NCI-H748 (cell line): Measurements from ENCODE around the gene HELLS.
A peak's percentile ranks its signal among the peaks of the same experiment; 100 is the strongest.
"Not testable (repeated sequence)": the region's sequence is repeated elsewhere in the genome, so short reads cannot be mapped to it uniquely, and the experiment has no call there.

ENCODE experiments used
- DNase-seq: peaks from one replicate; lab custom pipeline; 2025; ENCODE audit not compliant: unreplicated experiment; lab: John Stamatoyannopoulos, UW

The HELLS gene

DNA sequence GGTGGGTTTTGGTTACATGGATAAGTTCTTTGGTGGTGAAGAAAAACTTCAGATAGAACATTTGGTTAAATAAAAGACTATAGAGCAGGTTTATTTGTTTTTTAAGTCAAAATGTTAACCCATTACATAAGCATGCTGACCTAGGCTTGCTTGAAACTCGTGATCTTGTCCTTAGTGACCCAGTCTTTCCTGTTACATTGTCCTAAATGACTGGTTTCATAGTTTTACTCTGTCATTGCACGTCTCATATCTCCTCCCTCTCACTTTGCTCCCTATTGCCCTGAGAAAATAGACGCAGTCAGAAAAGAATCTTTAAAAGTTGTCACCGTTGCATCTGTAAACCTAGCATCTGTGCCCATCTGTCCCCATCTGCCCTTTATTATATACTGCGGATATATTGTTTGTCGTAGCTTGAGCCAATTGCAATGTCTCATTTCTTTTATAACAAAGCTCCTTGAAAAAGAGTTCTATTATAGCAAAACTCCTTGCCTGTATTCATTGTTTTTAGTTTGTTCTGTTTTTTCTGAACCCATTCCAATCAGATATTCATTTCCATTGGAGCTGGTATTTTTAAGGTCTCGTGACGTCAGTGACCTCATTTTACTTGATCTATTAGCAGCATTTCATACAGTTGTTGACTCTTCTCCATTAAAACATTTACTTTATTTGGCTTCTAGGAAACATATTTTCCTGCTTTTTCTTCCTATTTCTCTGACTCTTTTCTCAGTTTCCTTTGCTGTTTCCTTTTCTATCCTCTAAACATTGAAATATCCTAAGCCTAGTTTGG, 57.3 kb downstream of the HELLS start:
- DNase-seq: no peak

DNA sequence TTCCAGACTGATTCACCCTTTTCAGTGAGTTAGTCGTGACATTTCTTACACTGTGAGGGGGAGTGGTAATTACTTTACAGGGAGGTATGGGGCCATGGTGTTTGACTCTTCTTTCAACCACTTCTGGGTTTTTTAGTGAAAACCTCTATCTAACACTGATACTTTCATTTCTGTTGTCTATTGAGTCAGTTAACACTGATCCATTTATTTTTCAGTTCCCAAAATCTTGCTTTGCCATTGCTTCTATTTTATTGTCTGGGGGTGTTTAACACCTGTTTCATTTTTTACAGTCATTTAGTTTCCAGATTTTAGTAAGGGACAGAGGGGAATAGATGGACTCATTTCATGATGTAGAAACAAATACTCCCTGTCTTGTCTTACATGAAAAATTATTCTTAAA, 61.5 kb downstream of the HELLS start:
- DNase-seq: no peak

DNA sequence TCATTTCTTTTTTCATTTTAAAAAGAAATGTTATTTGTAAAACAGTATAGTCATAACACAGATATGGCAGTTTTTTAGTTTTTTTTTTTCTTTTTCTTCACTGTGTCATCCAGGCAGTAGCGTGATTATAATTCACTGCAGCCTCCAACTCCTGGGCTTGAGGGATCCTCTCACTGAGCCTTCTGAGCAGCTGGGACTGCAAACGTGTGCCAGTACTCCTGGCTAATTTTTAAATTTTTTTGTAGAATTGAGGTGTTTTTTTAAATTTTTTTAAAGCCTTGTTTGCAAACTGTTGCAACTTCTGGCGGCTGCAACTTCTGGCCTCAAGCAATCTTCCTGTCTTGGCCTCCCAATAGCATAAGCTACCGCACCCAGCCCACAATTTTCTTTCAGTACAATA, 63.0 kb downstream of the HELLS start:
- DNase-seq: no peak

DNA sequence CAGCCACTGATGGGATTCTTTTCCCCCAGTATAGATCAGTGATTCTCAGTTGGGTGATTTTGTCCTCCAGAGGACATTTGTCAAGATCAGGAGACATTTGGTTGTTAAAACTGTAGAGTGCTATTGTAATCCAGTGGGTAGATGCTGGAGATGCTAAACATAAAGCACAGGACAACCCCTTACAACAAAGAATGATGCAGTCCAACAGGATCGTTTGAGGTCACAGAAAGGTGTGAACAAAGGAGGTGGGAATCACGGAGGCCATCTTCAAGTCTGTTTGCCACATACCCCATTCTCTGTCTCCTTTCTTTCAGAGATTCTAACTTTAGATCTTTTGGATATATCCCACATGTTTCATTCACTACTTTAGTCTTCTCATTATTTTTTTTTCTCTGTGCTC, 69.0 kb downstream of the HELLS start:
- DNase-seq: no peak

DNA sequence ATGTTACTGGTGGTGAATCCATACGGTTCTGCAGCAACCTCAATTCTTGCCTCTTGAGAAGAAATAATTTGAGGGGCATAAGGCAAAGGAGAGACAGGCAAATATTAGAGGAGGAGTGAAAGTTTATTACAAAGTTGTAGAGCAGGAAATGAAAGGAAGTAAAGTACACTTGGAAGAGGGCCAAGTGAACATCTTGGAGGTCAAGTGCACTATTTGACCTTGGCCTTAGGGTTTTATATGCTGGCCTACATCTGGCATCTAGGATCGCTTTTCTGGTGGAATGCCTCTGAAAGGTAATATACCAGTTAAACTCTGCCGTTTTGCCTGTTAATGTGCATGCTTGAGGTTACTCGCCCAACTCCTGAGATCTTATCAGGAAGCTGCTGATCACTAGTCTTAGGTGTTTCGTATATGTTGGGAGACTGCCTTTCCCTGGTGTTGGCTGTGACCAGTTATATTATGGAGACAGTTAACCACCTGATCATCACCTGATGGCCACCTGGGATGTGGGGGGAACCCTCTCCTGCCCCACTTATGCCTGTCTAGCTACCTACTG, 71.9 kb downstream of the HELLS start:
- no peak for DNase-seq

DNA sequence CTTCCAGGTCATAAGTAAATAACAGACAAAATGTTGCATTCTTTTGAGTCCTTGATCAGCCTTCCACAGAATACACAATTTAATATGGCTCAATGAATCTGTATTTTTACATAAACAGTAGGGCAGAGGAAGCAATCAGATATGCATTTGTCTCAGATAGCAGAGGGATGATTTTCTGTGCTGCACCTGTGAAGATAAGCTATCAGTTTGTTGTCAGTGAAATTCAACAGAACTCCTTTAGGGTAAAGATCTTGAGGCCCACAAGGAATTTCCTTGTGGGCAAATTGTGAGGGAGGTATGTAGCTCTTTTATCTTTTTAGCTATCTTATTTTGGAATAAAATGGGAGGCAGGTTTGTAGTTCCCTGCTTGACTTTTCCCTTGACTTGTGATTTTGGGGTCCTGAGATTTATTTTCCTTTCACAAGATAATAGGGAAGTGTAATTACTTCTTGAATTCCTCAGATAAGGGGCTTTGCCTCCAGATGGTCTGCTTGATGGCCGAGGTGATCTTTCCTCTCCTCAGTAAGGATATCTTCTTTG, 77.1 kb downstream of the HELLS start:
- DNase-seq: no peak

DNA sequence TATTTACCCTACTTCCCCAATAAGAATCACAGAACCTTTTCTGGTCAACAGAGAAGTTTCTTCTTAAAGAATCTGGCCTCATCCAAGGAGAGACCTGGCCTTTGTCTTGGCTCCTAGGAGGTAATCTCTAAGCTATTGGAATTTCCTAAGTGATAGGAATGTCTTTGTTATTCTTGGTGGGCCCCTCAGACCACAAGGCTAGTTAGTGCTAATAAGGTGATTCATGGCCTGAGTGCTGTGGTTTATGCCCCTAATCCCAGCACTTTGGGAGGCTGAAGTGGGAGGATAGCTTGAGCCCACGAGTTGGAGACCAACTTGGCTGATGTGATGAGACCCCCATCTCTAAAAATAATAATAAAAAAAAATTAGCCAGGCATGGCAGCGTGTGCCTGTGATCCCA, 78.0 kb downstream of the HELLS start:
- DNase-seq: no peak

DNA sequence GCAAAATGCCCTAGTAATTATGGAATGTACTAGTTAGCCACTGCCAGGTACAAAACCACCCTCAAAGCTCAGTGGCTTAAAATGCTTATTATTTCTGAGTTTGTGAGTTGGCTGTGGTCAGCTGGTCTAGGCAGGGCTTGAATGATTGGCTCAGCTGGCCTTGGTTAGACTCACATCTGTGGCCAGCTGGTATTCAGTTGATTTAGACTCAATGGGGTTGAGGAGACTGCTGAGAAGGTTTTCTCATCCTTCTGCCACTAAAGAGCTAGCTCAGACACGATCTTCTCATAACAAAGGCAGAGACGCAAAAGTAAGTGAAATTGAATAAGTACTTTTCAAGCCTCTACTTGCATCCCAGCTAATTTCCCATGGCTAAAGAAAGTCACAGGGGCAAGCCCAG, 80.9 kb downstream of the HELLS start:
- DNase-seq: no peak

DNA sequence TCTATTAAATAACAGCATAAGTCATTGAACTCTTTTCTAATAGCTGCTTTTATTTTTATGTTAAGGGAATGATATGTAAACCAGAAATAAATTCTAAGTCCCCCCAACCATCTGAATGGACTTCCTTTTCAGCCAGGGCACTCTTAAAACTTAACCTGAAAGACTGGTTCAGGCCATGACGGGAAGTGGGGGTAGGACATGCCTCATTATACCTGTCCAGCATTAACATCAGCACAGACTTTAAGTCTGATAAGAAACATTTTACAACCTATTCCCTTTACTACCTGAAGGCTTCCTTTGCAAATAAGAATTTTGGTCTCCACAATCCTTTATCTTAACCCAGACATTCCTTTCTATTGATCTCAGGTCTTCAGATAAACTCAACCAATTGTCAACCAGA, 81.9 kb downstream of the HELLS start:
- DNase-seq: no peak

DNA sequence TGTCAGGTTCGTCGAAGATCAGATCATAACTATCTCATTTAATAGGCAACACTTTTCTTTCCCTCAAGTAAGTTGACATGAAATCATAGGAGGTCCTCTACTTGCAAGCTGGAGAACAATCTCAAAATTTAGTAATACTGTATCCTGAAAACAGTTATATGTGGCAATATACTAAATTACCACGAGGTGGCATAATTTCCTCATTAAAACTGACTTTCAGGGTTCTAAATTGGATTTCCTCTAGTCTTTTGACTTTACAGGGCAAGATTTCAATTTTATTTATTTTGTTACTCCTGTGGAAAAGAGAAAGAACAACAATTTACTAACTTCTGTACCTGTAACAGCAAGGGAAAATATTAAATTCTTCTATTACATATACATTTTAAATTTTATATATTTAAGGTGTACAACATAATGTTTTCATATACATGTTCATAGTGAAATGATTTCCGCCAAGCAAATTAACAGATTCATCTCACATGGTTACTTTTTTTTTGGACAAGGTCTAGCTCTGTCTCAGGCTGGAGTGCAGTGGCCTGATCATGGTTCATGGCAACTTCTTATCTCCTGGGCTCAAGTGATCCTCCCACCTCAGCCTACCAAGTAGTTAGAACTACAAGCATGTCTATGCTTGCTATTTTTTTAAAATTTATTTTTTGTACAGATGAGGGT, 84.6 kb downstream of the HELLS start:
- peak; percentile 43 for DNase-seq

DNA sequence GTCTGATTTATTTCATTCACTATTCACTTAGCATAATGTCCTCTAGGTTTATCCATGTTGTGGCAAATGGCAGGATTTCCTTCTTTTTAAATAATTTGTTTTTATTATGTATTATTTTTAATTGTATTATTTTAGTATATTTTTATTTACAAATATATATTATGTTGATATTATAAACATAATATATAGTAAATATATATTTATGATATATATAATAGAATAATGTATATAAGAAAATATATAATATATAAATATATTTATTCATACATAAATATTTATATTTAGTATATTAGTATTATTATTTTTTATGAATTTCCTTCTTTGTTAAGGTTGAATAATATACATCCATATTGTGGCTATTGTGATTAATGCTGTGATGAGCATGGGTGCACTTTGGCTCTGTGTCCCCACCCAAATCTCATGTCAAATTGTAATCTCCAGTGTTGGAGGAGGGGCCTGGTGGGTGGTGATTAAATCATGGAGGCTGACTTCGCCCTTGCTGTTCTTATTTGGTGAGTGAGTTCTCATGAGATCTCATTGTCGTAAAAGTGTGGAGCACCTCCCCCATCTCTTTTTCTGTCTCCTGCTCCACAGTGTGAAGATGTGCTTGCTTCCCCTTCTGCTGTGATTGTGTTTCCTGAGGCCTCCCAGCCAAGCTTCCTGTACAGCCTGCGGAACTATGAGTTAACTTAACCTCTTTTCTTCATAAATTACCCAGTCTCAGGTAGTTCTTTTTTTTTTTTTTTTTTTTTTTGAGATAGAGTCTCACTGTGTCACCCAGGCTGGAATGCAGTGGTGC, 85.7 kb downstream of the HELLS start:
- no peak for DNase-seq

DNA sequence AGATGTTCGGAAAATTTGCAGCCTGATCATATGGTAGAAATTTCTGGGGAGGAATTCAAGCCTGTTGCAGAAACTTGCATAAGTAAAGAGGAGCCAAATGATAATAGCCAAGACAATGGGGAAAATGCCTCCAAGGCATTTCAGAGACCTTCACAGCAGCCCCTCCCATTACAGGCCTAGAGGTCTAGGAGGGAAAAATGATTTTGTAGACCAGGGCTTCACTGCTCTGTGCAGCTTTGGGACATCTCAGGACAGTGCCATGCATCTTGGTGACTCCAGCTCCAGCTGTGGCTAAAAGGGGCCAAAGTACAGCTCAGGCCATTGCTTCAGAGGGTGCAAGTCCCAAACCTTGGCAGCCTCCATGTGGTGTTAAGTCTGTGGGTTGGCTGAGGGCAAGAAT, 87.4 kb downstream of the HELLS start:
- no peak for DNase-seq

DNA sequence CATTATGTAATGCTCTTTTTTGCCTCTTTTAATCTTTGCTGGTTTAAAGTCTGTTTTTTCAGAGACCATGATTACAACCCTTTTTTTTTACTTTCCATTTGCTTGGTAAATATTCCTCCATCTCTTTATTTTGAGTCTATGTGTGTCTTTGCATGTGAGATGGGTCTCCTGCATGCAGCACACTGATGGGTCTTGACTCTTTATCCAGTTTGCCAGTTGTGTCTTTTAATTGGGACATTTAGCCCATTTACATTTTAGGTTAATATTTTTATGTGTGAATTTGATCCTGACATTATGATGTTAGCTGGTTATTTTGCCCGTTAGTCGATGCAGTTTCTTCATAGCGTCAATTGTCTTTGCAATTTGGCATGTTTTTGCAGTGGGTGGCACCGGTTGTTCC, 92.5 kb downstream of the HELLS start:
- DNase-seq: not testable (repeated sequence)

DNA sequence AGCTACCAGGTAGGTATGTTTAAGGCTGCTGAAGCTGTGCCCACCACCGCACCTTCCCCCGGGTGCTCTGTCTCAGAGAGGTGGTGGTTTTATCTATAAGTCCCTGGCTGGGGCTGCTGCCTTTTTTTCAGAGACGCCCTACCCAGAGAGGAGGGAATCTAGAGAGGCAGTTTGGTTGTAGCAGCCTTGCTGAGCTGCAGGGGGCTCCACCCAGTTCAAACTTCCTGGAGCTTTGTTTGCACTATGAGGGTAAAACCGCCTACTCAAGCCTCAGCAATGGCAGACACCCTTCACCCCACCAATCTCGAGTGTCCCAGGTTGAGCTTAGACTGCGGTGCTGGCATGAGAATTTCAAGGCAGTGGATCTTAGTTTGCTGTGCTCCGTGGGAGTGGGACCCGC, 94.3 kb downstream of the HELLS start:
- DNase-seq: no peak

DNA sequence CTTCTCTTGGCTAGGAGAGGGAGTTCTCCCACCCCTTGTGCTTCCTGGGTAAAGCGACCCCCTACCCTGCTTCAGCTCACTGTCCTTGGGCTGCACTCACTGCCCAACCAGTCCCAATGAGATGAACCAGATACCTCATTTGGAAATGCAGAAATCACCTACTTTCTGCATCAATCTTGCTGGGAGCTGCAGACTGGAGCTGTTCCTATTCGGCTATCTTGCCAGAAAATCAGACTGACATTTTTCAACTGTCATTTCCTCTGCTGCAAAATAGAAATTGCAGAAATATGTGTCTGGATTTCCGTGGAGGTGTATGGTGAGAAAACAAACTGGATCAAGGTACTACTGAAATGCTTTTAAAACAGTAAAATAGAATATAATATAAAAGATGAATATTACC, 95.0 kb downstream of the HELLS start:
- DNase-seq: no peak

DNA sequence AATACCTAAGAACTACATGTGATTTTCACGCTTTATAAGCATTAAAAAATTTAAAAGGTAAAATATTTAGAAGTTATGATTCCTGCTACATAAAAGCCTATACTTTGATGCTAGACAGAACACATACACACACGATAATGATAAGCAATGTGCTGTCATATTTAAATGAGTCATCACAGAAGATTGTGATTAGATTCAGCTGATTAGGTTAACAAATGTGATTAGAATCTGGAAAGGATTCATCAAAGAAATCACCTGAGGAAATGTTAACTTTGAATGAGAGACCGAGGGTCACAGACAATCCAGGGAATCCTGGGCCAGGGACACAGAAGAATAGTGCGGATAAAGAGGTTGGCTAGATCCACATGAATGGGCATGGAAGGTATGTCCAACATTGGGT, 95.9 kb downstream of the HELLS start:
- DNase-seq: no peak

DNA sequence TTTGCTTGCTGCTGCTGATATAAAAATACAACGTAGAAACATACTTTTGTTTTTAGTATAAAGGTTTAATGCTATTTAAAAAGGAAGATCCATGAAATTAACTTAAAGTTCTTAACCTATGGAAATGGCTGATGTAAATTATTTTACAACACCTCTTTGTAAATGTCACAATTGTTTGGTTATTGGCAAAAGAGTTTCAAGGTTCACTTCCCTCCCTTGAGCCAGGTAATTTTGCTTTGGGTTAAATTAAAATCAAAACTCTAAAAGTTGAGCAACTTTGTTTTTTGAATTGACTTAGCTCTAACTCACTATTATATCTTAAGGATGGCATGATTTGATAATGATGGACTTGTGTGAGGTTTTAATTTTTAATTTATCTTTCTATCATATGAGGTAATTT, 98.8 kb downstream of the HELLS start:
- no peak for DNase-seq

DNA sequence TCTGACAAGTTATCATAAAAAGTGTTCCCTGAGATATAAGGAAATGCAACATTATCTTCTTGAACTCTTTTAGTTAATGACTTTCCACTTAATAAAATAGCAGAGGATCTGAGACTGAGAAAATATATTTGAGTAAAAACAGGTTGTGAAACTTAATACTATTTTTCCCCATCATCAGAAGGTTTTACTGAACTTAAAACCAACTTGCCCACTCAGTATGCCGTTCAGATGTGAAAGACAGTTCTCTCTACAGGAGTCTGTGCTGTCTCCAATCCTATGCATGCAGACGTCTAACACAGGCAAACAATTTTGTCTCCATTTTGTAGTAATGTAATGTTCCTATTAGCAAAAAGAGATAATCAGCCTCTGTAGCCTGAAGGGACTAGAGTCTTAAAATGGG, 99.7 kb downstream of the HELLS start:
- DNase-seq: no peak
